ENCODE results near the gene ZACN.

The ZACN gene

GRCh38 chr17:76131692-76132573 is 53.0 kb downstream of the ZACN start:
- DNase-seq (ENCODE audit: low read depth in 2 of 2), result no peak

Measured in stimulated activated CD8-positive, alpha-beta memory T cell treated with anti-CD3 and anti-CD28 coated beads, Interleukin-7, amount 100 ng/mL, for 1 hour (primary cell).